Measurements from ENCODE around the gene THRAP3.

GRCh38 chr1:36224537-36225282, 467 bp downstream of the THRAP3 start:
- no peak for TF ChIP-seq POLR2AphosphoS5 (IDR thresholded peaks at IDR 0.05; ENCODE audit: borderline replicate concordance, low read depth, low read length)
- TF ChIP-seq EZH2 (IDR thresholded peaks at IDR 0.05), result no peak
